Psoas muscle (tissue), 8 donors: Measurements from ENCODE around the gene CTIF. TPM values are rescaled to one million over a fixed set of nuclear protein-coding genes. Genes with fewer than 3 reads are reported as not detected.

Source experiments
- ATAC-seq, 4 donors: fragments of 200-7000 bp; cut with Tn5 transposase; one replicate each; pipeline ENCODE4 v1.9.1; 2020; ENCODE audit warnings: moderate library complexity in 3 of 4, mild to moderate bottlenecking in 2 of 4
- DNase-seq, 2 donors: peaks; one replicate each; pipeline ENCODE4 v3.0.0-alpha.2; 2020
- H3K27ac ChIP-seq: fragments of 200-600 bp; one replicate; pipeline ENCODE4 v1.8.0; 2022
- H3K27me3 ChIP-seq, 3 donors: fragments of 200-600 bp in 1 of 3; one replicate each; pipeline versions ENCODE4 v1.6.1 to v1.8.0; 2013 to 2022; ENCODE audit warnings: low read length in 2 of 3, mild to moderate bottlenecking in 2 of 3, moderate library complexity in 1 of 3; ENCODE audit not compliant: insufficient read depth in 3 of 3
- H3K36me3 ChIP-seq, 2 donors: fragments of 200-600 bp in 1 of 2; one replicate each; pipeline versions ENCODE4 v1.6.1 to v1.8.0; 2013 to 2022; ENCODE audit warnings: low read depth in 1 of 2, mild to moderate bottlenecking in 1 of 2, moderate library complexity in 1 of 2; ENCODE audit not compliant: insufficient read depth in 1 of 2
- H3K4me1 ChIP-seq: fragments of 200-600 bp; one replicate; pipeline ENCODE4 v1.8.0; 2022
- H3K4me3 ChIP-seq: fragments of 200-600 bp; one replicate; pipeline ENCODE4 v1.8.0; 2022; ENCODE audit warnings: mild to moderate bottlenecking
- H3K9me3 ChIP-seq: fragments of 200-600 bp; one replicate; pipeline ENCODE4 v1.8.0; 2022
- WGBS, 3 donors: extraction: QIAGEN DNeasy Blood & Tissue Kit; methylation state at CpG; one replicate each; pipeline versions ENCODE4 v1.1.6 to v1.1.7; 2013; 5-methylcytosine and 5-hydroxymethylcytosine counted together
- intact Hi-C, 2 donors: fragments of 100-400 bp; cut with DNase I; formaldehyde crosslinking; loops; one replicate each; pipeline versions ENCODE4 v1.11.0 to v1.14.2; 2022
- polyA plus RNA-seq, 3 donors: library from polyadenylated mRNA; stranded (reverse); fragments of 200-250 nt; gene quantifications; one replicate each; pipeline ENCODE4 v1.2.3, GENCODE V29; 2013
- total RNA-seq, 4 donors: library from RNA; stranded (reverse); fragmentation: NEBNext Ultra II Directional in 2 of 4; extraction: Animal tissue kit (Norgen Biotek cat#: 25700) in 2 of 4; gene quantifications; one replicate each; pipeline versions ENCODE4 v1.2.1 to v1.2.4, GENCODE V29; 2021 to 2023
- TF ChIP-seq, protein P1 (sequence below): fragments of 200-600 bp; IDR thresholded peaks from one replicate; pipeline ENCODE4 v1.8.0; 2022; ENCODE audit warnings: antibody characterized with exemption
- donor health status: healthy with polysubstance abuse.
- donor health status: DM: no; HTN: no; CAD: no; lungs with moderate emphysema.
- donor health status: Bipolar disorder and iron deficiency.
- donor health status: healthy.
- donor health status: DM: yes; HTN: yes; CAD: no.
- donor health status: DM: no; HTN: no; CAD: no.
- donor health status: DM: no; HTN: no; CAD: no.
- donor health status: DM: yes; HTN: yes; CAD: no.

CTIF gene
- total and polyA plus RNA-seq, 7 donors = 11.3 to 40.5 (median 26.9) TPM

DNA sequence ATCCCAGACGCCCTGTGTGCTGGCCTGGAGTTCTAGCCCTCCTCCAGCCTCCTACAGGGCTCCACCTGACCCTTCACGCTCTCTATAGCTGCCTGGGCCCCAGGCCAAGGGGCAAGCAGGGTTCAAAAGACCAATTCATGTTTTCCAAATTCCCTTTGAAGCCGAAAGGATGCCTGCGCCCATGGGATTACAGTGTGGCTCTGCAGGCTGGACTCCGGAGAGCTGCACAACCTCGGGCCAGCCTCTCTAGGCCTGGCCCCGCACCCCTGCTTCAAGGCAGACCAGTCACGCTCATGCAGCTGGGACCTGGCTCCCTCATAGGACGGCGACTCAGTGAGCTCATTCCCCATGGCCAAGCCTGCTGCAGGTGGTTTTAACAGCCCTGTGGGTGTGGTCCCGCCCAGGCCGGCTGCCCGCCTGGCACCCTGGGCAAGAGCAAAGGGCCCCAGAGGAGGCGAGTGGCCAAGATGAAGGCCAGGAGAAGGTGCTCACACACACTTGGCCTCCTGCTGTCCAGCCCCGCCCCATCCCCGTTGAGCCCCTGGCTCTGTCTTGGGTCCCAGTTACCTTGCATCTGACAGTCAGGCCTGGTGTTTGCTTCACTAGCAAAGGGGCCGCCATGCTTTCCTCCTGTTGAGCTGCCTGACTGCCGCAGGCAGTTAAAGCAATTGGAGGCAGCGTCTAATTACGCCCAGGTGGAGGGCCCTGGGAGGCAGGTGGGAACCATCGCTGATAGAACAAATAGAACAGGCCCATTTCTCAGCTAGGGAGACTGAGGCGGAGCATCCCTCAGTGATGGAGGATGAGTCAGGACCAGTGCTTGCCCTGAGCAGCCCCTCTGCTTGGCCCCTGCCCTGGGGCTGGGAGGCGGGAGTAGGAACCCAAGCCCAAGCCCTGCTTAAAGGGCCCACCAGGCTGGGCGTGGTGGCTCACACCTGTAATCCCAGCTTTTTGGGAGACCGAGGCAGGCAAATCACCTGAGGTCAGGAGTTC is 355.1 kb downstream of the CTIF start:
- Histone ChIP-seq H3K36me3 (no peaks in the 10 kb centered on the region), H3K9me3 (no peaks in the 10 kb centered on the region), H3K4me3 (no peak overlapping the region), H3K27ac (no peak overlapping the region), H3K27me3 (no peaks in the 10 kb centered on the region), H3K4me1 (no peaks in the 10 kb centered on the region)
- ATAC-seq = no peak
- no peak for DNase-seq
- TF ChIP-seq, protein P1, sequence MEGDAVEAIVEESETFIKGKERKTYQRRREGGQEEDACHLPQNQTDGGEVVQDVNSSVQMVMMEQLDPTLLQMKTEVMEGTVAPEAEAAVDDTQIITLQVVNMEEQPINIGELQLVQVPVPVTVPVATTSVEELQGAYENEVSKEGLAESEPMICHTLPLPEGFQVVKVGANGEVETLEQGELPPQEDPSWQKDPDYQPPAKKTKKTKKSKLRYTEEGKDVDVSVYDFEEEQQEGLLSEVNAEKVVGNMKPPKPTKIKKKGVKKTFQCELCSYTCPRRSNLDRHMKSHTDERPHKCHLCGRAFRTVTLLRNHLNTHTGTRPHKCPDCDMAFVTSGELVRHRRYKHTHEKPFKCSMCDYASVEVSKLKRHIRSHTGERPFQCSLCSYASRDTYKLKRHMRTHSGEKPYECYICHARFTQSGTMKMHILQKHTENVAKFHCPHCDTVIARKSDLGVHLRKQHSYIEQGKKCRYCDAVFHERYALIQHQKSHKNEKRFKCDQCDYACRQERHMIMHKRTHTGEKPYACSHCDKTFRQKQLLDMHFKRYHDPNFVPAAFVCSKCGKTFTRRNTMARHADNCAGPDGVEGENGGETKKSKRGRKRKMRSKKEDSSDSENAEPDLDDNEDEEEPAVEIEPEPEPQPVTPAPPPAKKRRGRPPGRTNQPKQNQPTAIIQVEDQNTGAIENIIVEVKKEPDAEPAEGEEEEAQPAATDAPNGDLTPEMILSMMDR = no peak
- intact Hi-C loops = loop anchor here in 1 of 2 donors (2.0 kb wide), 1 partner anchor 21 kb away; no protein-coding TSS in a partner anchor
- WGBS, 3 donors = 85 to 91% (median 88%) methylated on average over 24 to 25 of the region's 25 CpGs

DNA sequence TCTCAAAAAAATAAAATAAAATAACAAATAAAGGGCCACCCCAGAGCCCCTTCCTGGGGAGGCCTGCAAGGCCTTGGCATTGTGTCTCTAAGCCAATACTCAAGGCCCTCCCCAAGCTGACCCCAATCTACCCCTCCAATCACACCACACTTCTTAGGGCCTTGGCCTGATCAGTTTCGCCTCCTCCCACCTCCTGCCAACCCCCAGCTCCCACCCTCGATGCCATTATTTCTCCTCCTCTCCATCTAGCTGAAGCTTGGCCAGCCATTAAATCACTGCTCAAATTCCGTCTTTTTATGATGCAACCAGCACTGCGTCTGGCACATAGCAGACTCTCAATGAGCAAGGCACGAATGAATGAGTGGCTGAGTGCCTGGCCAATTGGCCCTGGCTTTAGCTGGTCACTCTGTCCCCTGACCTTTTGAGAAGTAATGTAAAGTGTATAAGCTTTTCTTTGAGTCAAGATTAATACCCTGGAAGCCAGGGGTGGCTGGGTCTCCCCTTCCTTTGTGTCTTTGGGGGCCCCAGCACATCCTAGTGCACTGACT is 356.0 kb downstream of the CTIF start:
- TF ChIP-seq, protein P1 = no peak
- intact Hi-C loops = loop anchor here in 1 of 2 donors (2.0 kb wide), 1 partner anchor 20 kb away; no protein-coding TSS in a partner anchor
- ATAC-seq = no peak
- Histone ChIP-seq H3K4me3 (no peak overlapping the region), H3K27me3 (no peaks in the 10 kb centered on the region), H3K9me3 (peaks cover 4% of the 10 kb centered on the region), H3K27ac (no peak overlapping the region), H3K36me3 (no peaks in the 10 kb centered on the region), H3K4me1 (no peaks in the 10 kb centered on the region)
- no peak for DNase-seq
- WGBS, 3 donors = 67 to 81% (median 71%) methylated on average over 5 of the region's 5 CpGs

DNA sequence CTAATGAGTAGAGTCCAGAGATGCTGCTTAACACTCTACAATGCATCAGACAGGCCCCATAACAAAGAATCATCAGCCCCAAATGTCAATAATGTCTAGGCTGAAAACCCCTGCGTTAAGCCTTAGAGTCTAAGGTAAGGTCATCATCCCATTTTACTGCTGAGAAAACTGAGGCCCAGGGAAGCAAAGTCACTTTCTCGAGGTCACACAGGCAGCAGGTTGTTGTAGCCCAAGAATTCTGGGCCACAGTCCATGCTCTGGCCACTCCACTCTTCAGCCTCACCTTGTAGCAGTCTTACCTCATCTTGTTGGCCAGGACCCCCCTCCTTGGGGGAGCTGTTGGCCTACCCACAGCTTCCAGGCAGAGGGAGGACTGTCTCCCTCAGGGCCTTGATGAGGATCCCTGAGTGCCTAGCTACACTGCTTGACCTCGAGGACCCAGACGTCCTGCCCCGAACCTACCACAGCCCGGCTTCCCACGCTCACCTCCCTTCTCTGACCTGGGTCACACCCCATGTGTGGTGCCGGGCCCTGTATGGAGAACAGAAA is 357.6 kb downstream of the CTIF start:
- ATAC-seq (no peak), DNase-seq (no peak)
- H3K27ac ChIP-seq = no peak overlapping the region
- intact Hi-C loops = no loop called here
- WGBS, 3 donors = 90 to 91% (median 90%) methylated on average over 8 of the region's 8 CpGs
- peaks cover 4% of the 10 kb centered on the region for H3K9me3 ChIP-seq
- H3K36me3 ChIP-seq = no peaks in the 10 kb centered on the region
- TF ChIP-seq, protein P1 = no peak
- no peaks in the 10 kb centered on the region for H3K4me1 ChIP-seq
- H3K4me3 ChIP-seq = no peak overlapping the region
- H3K27me3 ChIP-seq = no peaks in the 10 kb centered on the region

DNA sequence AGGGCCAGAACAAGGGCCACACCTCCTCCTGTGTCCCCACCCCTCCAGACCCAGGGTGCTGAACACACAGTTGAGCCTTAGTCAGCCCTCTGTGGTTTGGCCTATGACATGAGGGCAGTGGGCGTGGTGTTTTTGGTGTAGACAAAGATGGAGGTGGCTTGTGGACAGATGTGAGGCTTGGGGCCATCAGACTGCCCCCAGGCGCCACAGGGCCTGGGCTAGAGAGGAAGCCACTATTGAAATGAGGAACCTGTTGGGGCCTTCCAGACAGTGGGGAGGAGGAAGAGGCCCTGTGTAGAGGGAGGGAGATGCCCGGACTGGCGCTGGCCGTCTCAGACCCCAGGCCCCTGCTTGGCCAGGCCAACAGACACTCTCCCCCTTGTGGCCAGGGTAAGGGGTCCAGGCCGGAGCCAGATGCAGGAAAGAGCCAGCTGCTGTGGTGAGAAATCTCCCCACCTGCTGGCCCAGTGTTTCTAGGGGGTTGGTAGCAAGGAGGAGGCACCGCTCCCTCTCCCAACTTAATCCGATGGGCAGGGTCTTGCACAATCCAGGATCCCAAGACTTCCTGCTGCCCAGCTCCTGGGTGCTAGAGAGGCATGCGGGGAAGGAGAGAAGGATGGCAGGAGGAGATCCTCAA is 358.2 kb downstream of the CTIF start:
- ATAC-seq = peak in 2 of 4 donors; percentile 42 to 45
- Histone ChIP-seq H3K4me3 (no peak overlapping the region), H3K27ac (no peak overlapping the region), H3K36me3 (no peaks in the 10 kb centered on the region), H3K9me3 (peaks cover 4% of the 10 kb centered on the region), H3K27me3 (no peaks in the 10 kb centered on the region), H3K4me1 (peaks cover 4% of the 10 kb centered on the region)
- WGBS, 3 donors = 92 to 93% (median 92%) methylated on average over 9 of the region's 9 CpGs
- TF ChIP-seq, protein P1 = no peak
- intact Hi-C loops = no loop called here
- DNase-seq = peak in 1 of 2 donors; percentile 64
